Transverse colon (tissue), 4 donors: ENCODE results near the gene XPOT.

Source experiments
- EP300 ChIP-seq: sonication (generic); formaldehyde crosslinking; IDR thresholded peaks from one replicate; pipeline ENCODE4 v1.6.1; 2017; ENCODE audit warnings: antibody characterized with exemption, low read depth
- POLR2AphosphoS5 ChIP-seq, 3 donors: sonication (generic); formaldehyde crosslinking; IDR thresholded peaks; one replicate each; pipeline ENCODE4 v1.6.1; 2016; ENCODE audit warnings: antibody characterized with exemption in 3 of 3
- TF ChIP-seq, protein P1 (sequence below), 5 experiments: fragments of 200-600 bp in 3 of 5; fragments of 450-650 bp in 2 of 5; sonication (generic) in 3 of 5; IDR thresholded peaks; 1 replicate in 2 of 5; 2 replicates in 3 of 5; pipeline ENCODE4 v1.5.1; 2016 to 2017; ENCODE audit warnings: antibody characterized with exemption in 5 of 5, inconsistent platforms in 3 of 5, mild to moderate bottlenecking in 2 of 5, moderate library complexity in 1 of 5

DNA sequence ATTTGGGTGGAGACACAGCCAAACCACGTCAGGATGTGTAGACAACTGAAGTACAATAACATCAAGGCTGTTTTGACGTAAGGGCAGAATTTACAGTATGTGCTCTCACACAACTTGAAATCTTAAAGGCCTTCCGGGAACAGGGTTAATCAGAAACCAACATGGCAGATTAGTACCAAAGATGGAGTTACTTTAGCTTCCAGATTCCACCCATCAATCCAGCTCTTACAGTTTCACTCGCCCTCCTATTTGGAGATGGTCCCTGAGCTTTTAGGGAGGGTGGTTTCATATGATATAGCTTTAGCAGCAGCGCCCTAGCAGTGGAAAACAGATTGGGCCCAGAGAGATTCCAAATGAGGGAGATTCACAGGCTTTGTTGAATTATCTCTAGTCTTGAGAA lies 2.0 kb upstream of the XPOT start:
- TF ChIP-seq EP300 = no peak
- TF ChIP-seq, protein P1, sequence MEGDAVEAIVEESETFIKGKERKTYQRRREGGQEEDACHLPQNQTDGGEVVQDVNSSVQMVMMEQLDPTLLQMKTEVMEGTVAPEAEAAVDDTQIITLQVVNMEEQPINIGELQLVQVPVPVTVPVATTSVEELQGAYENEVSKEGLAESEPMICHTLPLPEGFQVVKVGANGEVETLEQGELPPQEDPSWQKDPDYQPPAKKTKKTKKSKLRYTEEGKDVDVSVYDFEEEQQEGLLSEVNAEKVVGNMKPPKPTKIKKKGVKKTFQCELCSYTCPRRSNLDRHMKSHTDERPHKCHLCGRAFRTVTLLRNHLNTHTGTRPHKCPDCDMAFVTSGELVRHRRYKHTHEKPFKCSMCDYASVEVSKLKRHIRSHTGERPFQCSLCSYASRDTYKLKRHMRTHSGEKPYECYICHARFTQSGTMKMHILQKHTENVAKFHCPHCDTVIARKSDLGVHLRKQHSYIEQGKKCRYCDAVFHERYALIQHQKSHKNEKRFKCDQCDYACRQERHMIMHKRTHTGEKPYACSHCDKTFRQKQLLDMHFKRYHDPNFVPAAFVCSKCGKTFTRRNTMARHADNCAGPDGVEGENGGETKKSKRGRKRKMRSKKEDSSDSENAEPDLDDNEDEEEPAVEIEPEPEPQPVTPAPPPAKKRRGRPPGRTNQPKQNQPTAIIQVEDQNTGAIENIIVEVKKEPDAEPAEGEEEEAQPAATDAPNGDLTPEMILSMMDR (IDR thresholded peaks at IDR 0.05) = no peak
- no peak for TF ChIP-seq POLR2AphosphoS5 (IDR thresholded peaks at IDR 0.05)
